HepG2 (cell line): ENCODE results near the gene HPCAL1. TPM values are rescaled to one million over a fixed set of nuclear protein-coding genes. Genes with fewer than 3 reads are reported as not detected.
A peak's percentile ranks its signal among the peaks of the same experiment; 100 is the strongest.

Experiments used
- AGO1 ChIP-seq: fragments of 200-400 bp; formaldehyde crosslinking; IDR thresholded peaks from 2 replicates; pipeline ENCODE4 v1.6.1; 2017; ENCODE audit warnings: mild to moderate bottlenecking, low read depth, low read length, moderate library complexity; ENCODE audit not compliant: poor library complexity, severe bottlenecking
- ATAD3A ChIP-seq: sonication (generic); formaldehyde crosslinking; IDR thresholded peaks from 2 replicates; pipeline ENCODE4 v1.4.0; 2020; ENCODE audit warnings: missing genetic modification reagents
- ATF2 ChIP-seq: sonication (generic); formaldehyde crosslinking; IDR thresholded peaks from 2 replicates; pipeline ENCODE4 v1.4.0; 2020; ENCODE audit warnings: missing genetic modification reagents
- FOXO1 ChIP-seq: sonication (generic); formaldehyde crosslinking; IDR thresholded peaks from 2 replicates; pipeline ENCODE4 v1.4.0; 2020; ENCODE audit warnings: missing genetic modification reagents
- HDAC2 ChIP-seq: sonication (generic); formaldehyde crosslinking; IDR thresholded peaks from 2 replicates; pipeline ENCODE4 v1.4.0; 2020; ENCODE audit warnings: missing genetic modification reagents
- HNRNPL ChIP-seq: fragments of 200-400 bp; formaldehyde crosslinking; IDR thresholded peaks from 2 replicates; pipeline ENCODE4 v1.6.1; 2017; ENCODE audit warnings: mild to moderate bottlenecking, low read depth, low read length
- HOXA5 ChIP-seq: sonication (generic); formaldehyde crosslinking; IDR thresholded peaks from 2 replicates; pipeline ENCODE4 v1.4.0; 2020; ENCODE audit warnings: missing genetic modification reagents
- LCORL ChIP-seq, 2 experiments: fragments of 450-650 bp in 1 of 2; sonication (generic) in 1 of 2; formaldehyde crosslinking in 1 of 2; IDR thresholded peaks; 2 replicates each; pipeline versions ENCODE4 v1.5.0 to v1.6.1; 2017 to 2020; ENCODE audit warnings: antibody characterized with exemption in 1 of 2, missing genetic modification reagents in 1 of 2
- NR2F2 ChIP-seq: IDR thresholded peaks from 2 replicates; pipeline ENCODE4 v1.6.1; 2012; ENCODE audit warnings: low read depth, inconsistent platforms, borderline replicate concordance
- SRSF9 ChIP-seq: fragments of 200-400 bp; formaldehyde crosslinking; IDR thresholded peaks from 2 replicates; pipeline ENCODE4 v1.6.1; 2018; ENCODE audit warnings: borderline replicate concordance, mild to moderate bottlenecking, low read depth, low read length; ENCODE audit not compliant: insufficient read depth, poor library complexity, severe bottlenecking
- SYNCRIP ChIP-seq: fragments of 200-400 bp; formaldehyde crosslinking; IDR thresholded peaks from 2 replicates; pipeline ENCODE4 v1.6.1; 2018; ENCODE audit warnings: mild to moderate bottlenecking, low read depth, low read length; ENCODE audit not compliant: insufficient read depth
- THAP7 ChIP-seq: sonication (generic); formaldehyde crosslinking; IDR thresholded peaks from 2 replicates; pipeline ENCODE4 v1.8.1; 2023; ENCODE audit warnings: mild to moderate bottlenecking, missing genetic modification reagents
- ZIK1 ChIP-seq: sonication (generic); formaldehyde crosslinking; IDR thresholded peaks from 2 replicates; pipeline ENCODE4 v1.5.0; 2020; ENCODE audit warnings: mild to moderate bottlenecking, low read depth, missing genetic modification reagents, borderline replicate concordance
- ZNF12 ChIP-seq: sonication (generic); formaldehyde crosslinking; IDR thresholded peaks from 2 replicates; pipeline ENCODE4 v1.5.0; 2020; ENCODE audit warnings: missing genetic modification reagents
- ZNF256 ChIP-seq: sonication (generic); formaldehyde crosslinking; conservative IDR thresholded peaks from 2 replicates; pipeline ENCODE4 v1.4.0; 2020; ENCODE audit warnings: missing genetic modification reagents
- ZNF281 ChIP-seq: sonication (generic); formaldehyde crosslinking; IDR thresholded peaks from 2 replicates; pipeline ENCODE4 v1.4.0; 2020; ENCODE audit warnings: missing genetic modification reagents, borderline replicate concordance
- ZNF331 ChIP-seq: sonication (generic); formaldehyde crosslinking; IDR thresholded peaks from 2 replicates; pipeline ENCODE4 v1.4.0; 2020; ENCODE audit warnings: missing genetic modification reagents
- ZNF430 ChIP-seq: sonication (generic); formaldehyde crosslinking; IDR thresholded peaks from 2 replicates; pipeline ENCODE4 v1.9.0; 2021; ENCODE audit warnings: mild to moderate bottlenecking, missing genetic modification reagents
- ZNF616 ChIP-seq: sonication (generic); formaldehyde crosslinking; IDR thresholded peaks from 2 replicates; pipeline ENCODE4 v1.5.0; 2020; ENCODE audit warnings: low read depth, mild to moderate bottlenecking, missing genetic modification reagents
- ZNF644 ChIP-seq: IDR thresholded peaks from 2 replicates; pipeline ENCODE4 v1.6.1; 2016; ENCODE audit warnings: low read depth
- polyA plus RNA-seq, 8 experiments: library from polyadenylated mRNA; depleted of rRNA in 3 of 8; stranded (reverse) in 7 of 8; unstranded in 1 of 8; fragments of >200 nt; fragmentation: Illumina TruSeq in 4 of 8; extraction: Trizol in 4 of 8; gene quantifications; 2 replicates each; pipeline versions ENCODE4 v1.2.1 to v1.2.3, GENCODE V29; 2011 to 2016; ENCODE audit warnings: low read depth in 4 of 8, missing spikeins in 1 of 8, mixed read lengths in 1 of 8; ENCODE audit not compliant: insufficient read depth in 1 of 8
- total RNA-seq, 5 experiments: library from RNA; depleted of rRNA; stranded (reverse); fragments of >200 nt; fragmentation: Illumina TruSeq; extraction: Trizol; gene quantifications; 2 replicates each; pipeline ENCODE4 v1.2.3, GENCODE V29; 2016; ENCODE audit warnings: low read depth in 1 of 5
- TF ChIP-seq, protein P1 (sequence below): sonication (generic); formaldehyde crosslinking; IDR thresholded peaks from 2 replicates; pipeline ENCODE4 v1.5.0; 2020; ENCODE audit warnings: mild to moderate bottlenecking, missing genetic modification reagents

HPCAL1 gene
- total and polyA plus RNA-seq, 2 of the 13 experiments (the other 11 are each of a cell fraction or from before 2014, with no cell fraction given) = 29.5 to 29.9 TPM

GRCh38 chr2:10452312-10452711 lies 149.6 kb downstream of the HPCAL1 start (continued):
- TF ChIP-seq ZNF331 (peak; percentile 56; the same call in 1 of the 2 replicates), ATAD3A (CRISPR knock-in tag) (no peak), ZNF616 (no peak), FOXO1 (CRISPR knock-in tag) (peak; percentile 43; the same call in 1 of the 2 replicates), HOXA5 (CRISPR knock-in tag) (0 out of 2 replicates have a peak, but pooled peaks have one; percentile 41), SRSF9 (no peak), SYNCRIP (no peak), HNRNPL (0 out of 2 replicates have a peak, but pooled peaks have one; percentile 30), AGO1 (no peak), HDAC2 (peak; percentile 44; the same call in 1 of the 2 replicates), ZNF644 (CRISPR knock-in tag) (peak; percentile 74), NR2F2 (no peak), THAP7 (CRISPR knock-in tag) (0 out of 2 replicates have a peak, but pooled peaks have one; percentile 69), ZNF281 (CRISPR knock-in tag) (no peak), ZIK1 (no peak), ZNF256 (no peak), ATF2 (no peak), LCORL (IDR thresholded peaks at IDR 0.05) (no peak), LCORL (CRISPR knock-in tag; IDR thresholded peaks at IDR 0.05) (peak; percentile 67; the same call in 1 of the 2 replicates), ZNF430 (no peak), ZNF12 (CRISPR knock-in tag) (no peak)
- TF ChIP-seq, protein P1, sequence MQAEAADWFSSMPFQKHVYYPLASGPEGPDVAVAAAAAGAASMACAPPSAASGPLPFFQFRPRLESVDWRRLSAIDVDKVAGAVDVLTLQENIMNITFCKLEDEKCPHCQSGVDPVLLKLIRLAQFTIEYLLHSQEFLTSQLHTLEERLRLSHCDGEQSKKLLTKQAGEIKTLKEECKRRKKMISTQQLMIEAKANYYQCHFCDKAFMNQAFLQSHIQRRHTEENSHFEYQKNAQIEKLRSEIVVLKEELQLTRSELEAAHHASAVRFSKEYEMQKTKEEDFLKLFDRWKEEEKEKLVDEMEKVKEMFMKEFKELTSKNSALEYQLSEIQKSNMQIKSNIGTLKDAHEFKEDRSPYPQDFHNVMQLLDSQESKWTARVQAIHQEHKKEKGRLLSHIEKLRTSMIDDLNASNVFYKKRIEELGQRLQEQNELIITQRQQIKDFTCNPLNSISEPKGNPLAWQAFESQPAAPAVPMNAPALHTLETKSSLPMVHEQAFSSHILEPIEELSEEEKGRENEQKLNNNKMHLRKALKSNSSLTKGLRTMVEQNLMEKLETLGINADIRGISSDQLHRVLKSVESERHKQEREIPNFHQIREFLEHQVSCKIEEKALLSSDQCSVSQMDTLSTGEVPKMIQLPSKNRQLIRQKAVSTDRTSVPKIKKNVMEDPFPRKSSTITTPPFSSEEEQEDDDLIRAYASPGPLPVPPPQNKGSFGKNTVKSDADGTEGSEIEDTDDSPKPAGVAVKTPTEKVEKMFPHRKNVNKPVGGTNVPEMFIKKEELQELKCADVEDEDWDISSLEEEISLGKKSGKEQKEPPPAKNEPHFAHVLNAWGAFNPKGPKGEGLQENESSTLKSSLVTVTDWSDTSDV (CRISPR knock-in tag) = no peak
